ENCODE results near the gene STEEP1.

The STEEP1 gene

GRCh38 chrX:119565107-119565663 is at the start of gene STEEP1:
STEEP1 (minus strand) TSS chrX:119565409; CDS start chrX:119565355, 54 bp downstream.
- DNase-seq = peak; percentile 87 to 88

- DNase-seq = no peak
Measured at GRCh38 chrX:119614776-119615175, 49.6 kb upstream of the STEEP1 start.

- DNase-seq = no peak
Measured at GRCh38 chrX:119607018-119607389, 41.8 kb upstream of the STEEP1 start.

GRCh38 chrX:119606280-119607017 is 41.2 kb upstream of the STEEP1 start, which contains the start of gene NKRF:
NKRF (minus strand) TSS chrX:119606424.
- DNase-seq = peak; percentile 90 to 92

- peak; percentile 50 to 56 for DNase-seq
Measured at GRCh38 chrX:119605464-119606279, 40.5 kb upstream of the STEEP1 start.

GRCh38 chrX:119604766-119605463 is 39.7 kb upstream of the STEEP1 start:
- DNase-seq = no peak

GRCh38 chrX:119602701-119603255 is 37.6 kb upstream of the STEEP1 start:
- DNase-seq = no peak

- DNase-seq = no peak
Measured at GRCh38 chrX:119589810-119590209, 24.6 kb upstream of the STEEP1 start.

- DNase-seq = no peak
Measured at GRCh38 chrX:119583431-119584059, 18.3 kb upstream of the STEEP1 start.

- no peak for DNase-seq
Measured at GRCh38 chrX:119579414-119579813, 14.2 kb upstream of the STEEP1 start.

GRCh38 chrX:119574394-119575266 is 9.4 kb upstream of the STEEP1 start, which contains the start of gene UBE2A:
UBE2A (plus strand) TSS chrX:119574563; CDS start chrX:119574712, 149 bp downstream.
- DNase-seq = peak; percentile 89 to 91

GRCh38 chrX:119573840-119574393 is 8.7 kb upstream of the STEEP1 start:
- no peak for DNase-seq

GRCh38 chrX:119573222-119573621 is 8.0 kb upstream of the STEEP1 start:
- no peak for DNase-seq

- no peak for DNase-seq
Measured at GRCh38 chrX:119570351-119570835, 5.2 kb upstream of the STEEP1 start.

GRCh38 chrX:119552508-119552907 is 12.7 kb downstream of the STEEP1 start:
- DNase-seq = no peak

GRCh38 chrX:119549327-119550016 is 15.7 kb downstream of the STEEP1 start:
- DNase-seq = no peak

GRCh38 chrX:119541188-119541587 is 24.0 kb downstream of the STEEP1 start:
- no peak for DNase-seq

GRCh38 chrX:119539872-119540271 is 25.3 kb downstream of the STEEP1 start:
- peak in 1 of 2 experiments; percentile 19 for DNase-seq

GRCh38 chrX:119537487-119537886 is 27.7 kb downstream of the STEEP1 start:
- no peak for DNase-seq

Measured in activated T-cell treated with anti-CD3 and anti-CD28 coated beads, Interleukin-2, amount 50 U/mL, for 48 hours (primary cell).